Measurements from ENCODE around the gene TTLL6. TPM values are rescaled to one million over a fixed set of nuclear protein-coding genes. Genes with fewer than 3 reads are reported as not detected.

TTLL6 gene
- total RNA-seq, 1 experiment from 2014 or later: 3.4 TPM

DNA sequence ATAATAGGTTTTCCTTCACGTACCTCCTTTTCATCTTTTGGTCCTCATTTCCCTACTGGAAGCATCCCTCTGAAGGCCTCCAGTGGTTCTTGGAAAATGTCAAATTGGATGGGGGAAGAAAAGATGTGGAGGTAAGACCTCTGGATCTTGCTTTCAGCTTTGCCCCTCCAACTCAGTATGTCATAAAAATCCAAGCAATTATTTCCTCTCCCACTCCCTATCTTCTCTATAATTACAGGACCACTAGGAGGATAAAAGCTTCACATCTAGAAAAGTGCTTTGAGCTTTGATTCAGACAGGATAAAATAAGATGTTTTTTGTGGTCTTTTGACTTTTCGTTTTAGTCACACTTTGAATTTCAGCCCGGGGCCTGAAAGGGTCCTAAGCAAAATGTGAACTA, 1.7 kb downstream of the TTLL6 start:
- ATAC-seq: no peak
- Mint-ChIP-seq H3K27ac (no peak overlapping the region), H3K27me3 (ENCODE audit: low read depth) (peaks cover 5% of the 10 kb centered on the region; the same call in 1 of the 2 replicates), H3K36me3 (no peaks in the 10 kb centered on the region), H3K4me3 (peak overlapping the region; percentile 49), H3K9me3 (no peaks in the 10 kb centered on the region), H3K4me1 (peaks cover 42% of the 10 kb centered on the region)
- DNase-seq (ENCODE audit: low spot score): no peak
- ChIA-PET CTCF (interaction anchor here (0.5 to 12.4 kb wide), 21 partner anchors 9 to 475 kb away, joined by 3 to 355 read pairs (median 5); partner anchors contain the start of gene ATP5MC1), POLR2A (interaction anchor here (1.0 kb wide), 1 partner anchor 63 kb away, joined by 4 read pairs; no protein-coding TSS in a partner anchor)
- TF ChIP-seq, protein P1, sequence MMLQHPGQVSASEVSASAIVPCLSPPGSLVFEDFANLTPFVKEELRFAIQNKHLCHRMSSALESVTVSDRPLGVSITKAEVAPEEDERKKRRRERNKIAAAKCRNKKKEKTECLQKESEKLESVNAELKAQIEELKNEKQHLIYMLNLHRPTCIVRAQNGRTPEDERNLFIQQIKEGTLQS (CRISPR knock-in tag; conservative IDR thresholded peaks at IDR 0.05): no peak
- TF ChIP-seq, protein P2, sequence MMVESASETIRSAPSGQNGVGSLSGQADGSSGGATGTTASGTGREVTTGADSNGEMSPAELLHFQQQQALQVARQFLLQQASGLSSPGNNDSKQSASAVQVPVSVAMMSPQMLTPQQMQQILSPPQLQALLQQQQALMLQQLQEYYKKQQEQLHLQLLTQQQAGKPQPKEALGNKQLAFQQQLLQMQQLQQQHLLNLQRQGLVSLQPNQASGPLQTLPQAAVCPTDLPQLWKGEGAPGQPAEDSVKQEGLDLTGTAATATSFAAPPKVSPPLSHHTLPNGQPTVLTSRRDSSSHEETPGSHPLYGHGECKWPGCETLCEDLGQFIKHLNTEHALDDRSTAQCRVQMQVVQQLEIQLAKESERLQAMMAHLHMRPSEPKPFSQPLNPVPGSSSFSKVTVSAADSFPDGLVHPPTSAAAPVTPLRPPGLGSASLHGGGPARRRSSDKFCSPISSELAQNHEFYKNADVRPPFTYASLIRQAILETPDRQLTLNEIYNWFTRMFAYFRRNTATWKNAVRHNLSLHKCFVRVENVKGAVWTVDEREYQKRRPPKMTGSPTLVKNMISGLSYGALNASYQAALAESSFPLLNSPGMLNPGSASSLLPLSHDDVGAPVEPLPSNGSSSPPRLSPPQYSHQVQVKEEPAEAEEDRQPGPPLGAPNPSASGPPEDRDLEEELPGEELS (CRISPR knock-in tag; IDR thresholded peaks at IDR 0.05): no peak
- TF ChIP-seq, protein P3, sequence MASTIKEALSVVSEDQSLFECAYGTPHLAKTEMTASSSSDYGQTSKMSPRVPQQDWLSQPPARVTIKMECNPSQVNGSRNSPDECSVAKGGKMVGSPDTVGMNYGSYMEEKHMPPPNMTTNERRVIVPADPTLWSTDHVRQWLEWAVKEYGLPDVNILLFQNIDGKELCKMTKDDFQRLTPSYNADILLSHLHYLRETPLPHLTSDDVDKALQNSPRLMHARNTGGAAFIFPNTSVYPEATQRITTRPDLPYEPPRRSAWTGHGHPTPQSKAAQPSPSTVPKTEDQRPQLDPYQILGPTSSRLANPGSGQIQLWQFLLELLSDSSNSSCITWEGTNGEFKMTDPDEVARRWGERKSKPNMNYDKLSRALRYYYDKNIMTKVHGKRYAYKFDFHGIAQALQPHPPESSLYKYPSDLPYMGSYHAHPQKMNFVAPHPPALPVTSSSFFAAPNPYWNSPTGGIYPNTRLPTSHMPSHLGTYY (CRISPR knock-in tag; IDR thresholded peaks at IDR 0.05): no peak
- TF ChIP-seq TEAD4 (CRISPR knock-in tag; IDR thresholded peaks at IDR 0.05) (no peak), NFE2L1 (CRISPR knock-in tag; IDR thresholded peaks at IDR 0.05) (no peak), HMGA2 (CRISPR knock-in tag; IDR thresholded peaks at IDR 0.05) (no peak), CREB1 (CRISPR knock-in tag; IDR thresholded peaks at IDR 0.05) (no peak), IRF2 (CRISPR knock-in tag; IDR thresholded peaks at IDR 0.05; ENCODE audit: borderline replicate concordance, low read depth) (no peak), MXD4 (CRISPR knock-in tag; IDR thresholded peaks at IDR 0.05; ENCODE audit: borderline replicate concordance) (no peak), KAT7 (CRISPR knock-in tag; IDR thresholded peaks at IDR 0.05; ENCODE audit: borderline replicate concordance) (no peak), ETV6 (CRISPR knock-in tag; IDR thresholded peaks at IDR 0.05) (no peak), ZNF423 (CRISPR knock-in tag; IDR thresholded peaks at IDR 0.05) (no peak), ATF1 (CRISPR knock-in tag; IDR thresholded peaks at IDR 0.05) (no peak), ZNF263 (CRISPR knock-in tag; IDR thresholded peaks at IDR 0.05; ENCODE audit: low read depth) (no peak), EMX1 (CRISPR knock-in tag; IDR thresholded peaks at IDR 0.05) (no peak), NFYB (CRISPR knock-in tag; conservative IDR thresholded peaks at IDR 0.05; ENCODE audit: low read depth) (no peak)
- TF ChIP-seq, protein P4, sequence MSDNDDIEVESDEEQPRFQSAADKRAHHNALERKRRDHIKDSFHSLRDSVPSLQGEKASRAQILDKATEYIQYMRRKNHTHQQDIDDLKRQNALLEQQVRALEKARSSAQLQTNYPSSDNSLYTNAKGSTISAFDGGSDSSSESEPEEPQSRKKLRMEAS (CRISPR knock-in tag; IDR thresholded peaks at IDR 0.05): no peak
- TF ChIP-seq, protein P5, sequence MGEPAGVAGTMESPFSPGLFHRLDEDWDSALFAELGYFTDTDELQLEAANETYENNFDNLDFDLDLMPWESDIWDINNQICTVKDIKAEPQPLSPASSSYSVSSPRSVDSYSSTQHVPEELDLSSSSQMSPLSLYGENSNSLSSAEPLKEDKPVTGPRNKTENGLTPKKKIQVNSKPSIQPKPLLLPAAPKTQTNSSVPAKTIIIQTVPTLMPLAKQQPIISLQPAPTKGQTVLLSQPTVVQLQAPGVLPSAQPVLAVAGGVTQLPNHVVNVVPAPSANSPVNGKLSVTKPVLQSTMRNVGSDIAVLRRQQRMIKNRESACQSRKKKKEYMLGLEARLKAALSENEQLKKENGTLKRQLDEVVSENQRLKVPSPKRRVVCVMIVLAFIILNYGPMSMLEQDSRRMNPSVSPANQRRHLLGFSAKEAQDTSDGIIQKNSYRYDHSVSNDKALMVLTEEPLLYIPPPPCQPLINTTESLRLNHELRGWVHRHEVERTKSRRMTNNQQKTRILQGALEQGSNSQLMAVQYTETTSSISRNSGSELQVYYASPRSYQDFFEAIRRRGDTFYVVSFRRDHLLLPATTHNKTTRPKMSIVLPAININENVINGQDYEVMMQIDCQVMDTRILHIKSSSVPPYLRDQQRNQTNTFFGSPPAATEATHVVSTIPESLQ (CRISPR knock-in tag; IDR thresholded peaks at IDR 0.05): no peak
- TF ChIP-seq, protein P6, sequence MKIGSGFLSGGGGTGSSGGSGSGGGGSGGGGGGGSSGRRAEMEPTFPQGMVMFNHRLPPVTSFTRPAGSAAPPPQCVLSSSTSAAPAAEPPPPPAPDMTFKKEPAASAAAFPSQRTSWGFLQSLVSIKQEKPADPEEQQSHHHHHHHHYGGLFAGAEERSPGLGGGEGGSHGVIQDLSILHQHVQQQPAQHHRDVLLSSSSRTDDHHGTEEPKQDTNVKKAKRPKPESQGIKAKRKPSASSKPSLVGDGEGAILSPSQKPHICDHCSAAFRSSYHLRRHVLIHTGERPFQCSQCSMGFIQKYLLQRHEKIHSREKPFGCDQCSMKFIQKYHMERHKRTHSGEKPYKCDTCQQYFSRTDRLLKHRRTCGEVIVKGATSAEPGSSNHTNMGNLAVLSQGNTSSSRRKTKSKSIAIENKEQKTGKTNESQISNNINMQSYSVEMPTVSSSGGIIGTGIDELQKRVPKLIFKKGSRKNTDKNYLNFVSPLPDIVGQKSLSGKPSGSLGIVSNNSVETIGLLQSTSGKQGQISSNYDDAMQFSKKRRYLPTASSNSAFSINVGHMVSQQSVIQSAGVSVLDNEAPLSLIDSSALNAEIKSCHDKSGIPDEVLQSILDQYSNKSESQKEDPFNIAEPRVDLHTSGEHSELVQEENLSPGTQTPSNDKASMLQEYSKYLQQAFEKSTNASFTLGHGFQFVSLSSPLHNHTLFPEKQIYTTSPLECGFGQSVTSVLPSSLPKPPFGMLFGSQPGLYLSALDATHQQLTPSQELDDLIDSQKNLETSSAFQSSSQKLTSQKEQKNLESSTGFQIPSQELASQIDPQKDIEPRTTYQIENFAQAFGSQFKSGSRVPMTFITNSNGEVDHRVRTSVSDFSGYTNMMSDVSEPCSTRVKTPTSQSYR (CRISPR knock-in tag; IDR thresholded peaks at IDR 0.05): no peak

All from WTC11 (cell line).